HUES64 (cell line): ENCODE measurements around the gene PPTC7.
"Not testable (repeated sequence)": the region's sequence is repeated elsewhere in the genome, so short reads cannot be mapped to it uniquely, and the experiment has no call there.

Experiments used
- H3K27ac ChIP-seq: 2 replicates; pipeline ENCODE4 v1.7.0; 2013; ENCODE audit warnings: low read depth, low read length, inconsistent platforms
- H3K27me3 ChIP-seq: 2 replicates; pipeline ENCODE4 v1.6.1; 2013; ENCODE audit warnings: mild to moderate bottlenecking, low read length; ENCODE audit not compliant: insufficient read depth
- H3K36me3 ChIP-seq: 2 replicates; pipeline ENCODE4 v1.6.1; 2013; ENCODE audit warnings: mild to moderate bottlenecking, low read length; ENCODE audit not compliant: insufficient read depth
- H3K4me1 ChIP-seq: 2 replicates; pipeline ENCODE4 v1.6.1; 2013; ENCODE audit warnings: mild to moderate bottlenecking, low read length, moderate library complexity; ENCODE audit not compliant: insufficient read depth
- H3K4me3 ChIP-seq: 2 replicates; pipeline ENCODE4 v1.5.1; 2013; ENCODE audit warnings: mild to moderate bottlenecking, low read length, moderate library complexity
- H3K9ac ChIP-seq: 2 replicates; pipeline ENCODE4 v1.6.1; 2013; ENCODE audit warnings: mild to moderate bottlenecking, low read depth, low read length
- H3K9me3 ChIP-seq: 2 replicates; pipeline ENCODE4 v1.6.1; 2013; ENCODE audit warnings: low read depth, low read length; ENCODE audit not compliant: insufficient read depth
- WGBS: fragments of 150-250, 120-280 bp; methylation state at CpG from one replicate; pipeline ENCODE4 v1.1.7; 2013; ENCODE audit warnings: missing lambda C conversion rate; 5-methylcytosine and 5-hydroxymethylcytosine counted together

Gene PPTC7

DNA sequence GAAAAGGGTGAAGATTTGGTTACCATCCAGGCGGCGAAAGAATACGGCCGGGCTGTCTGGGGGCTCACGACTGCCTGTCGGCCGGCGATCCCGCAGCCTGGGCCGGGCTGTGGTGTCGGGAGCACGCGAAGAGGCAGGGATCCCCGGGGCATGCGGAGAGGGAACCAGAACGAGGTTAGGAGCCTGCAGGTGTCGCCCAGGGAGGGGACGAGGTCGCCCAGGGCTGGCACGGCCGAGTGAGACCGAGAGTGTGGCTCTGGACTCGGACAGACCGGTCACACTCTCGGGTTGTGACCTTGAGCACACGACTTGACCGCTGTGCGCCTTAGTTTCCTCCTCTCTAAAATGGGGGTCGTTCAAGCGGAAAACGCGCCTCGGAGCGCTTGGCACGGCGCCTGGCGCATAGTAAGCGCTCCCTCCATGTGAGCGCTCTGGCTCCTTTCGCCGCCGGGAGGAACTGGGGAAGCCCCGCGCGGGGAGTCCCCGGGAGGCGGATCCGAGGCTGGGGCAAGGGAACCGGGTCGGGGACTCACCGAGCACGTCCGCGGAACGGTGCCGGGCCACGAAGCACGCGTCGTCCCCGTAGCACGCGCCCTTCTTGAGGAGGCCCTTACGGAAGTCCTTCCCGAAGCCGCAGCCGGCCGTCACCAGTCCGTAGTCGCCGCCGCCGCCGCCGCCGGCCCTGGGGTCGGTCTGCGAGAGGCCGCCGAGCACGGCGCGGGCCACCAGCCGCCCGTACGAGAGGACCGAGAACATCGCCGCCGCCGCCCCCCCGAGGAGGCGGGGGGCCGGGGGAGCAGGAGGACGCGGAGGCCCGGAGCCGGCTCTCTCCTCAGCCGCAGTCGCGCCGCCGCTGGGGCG lies 612 bp downstream of the PPTC7 start:
- Histone ChIP-seq H3K27me3 (peaks cover 4% of the 10 kb centered on the region; the same call in 1 of the 2 replicates), H3K4me3 (peak overlapping the region; percentile 97), H3K9me3 (no peaks in the 10 kb centered on the region), H3K9ac (peak overlapping the region; percentile 91), H3K36me3 (no peaks in the 10 kb centered on the region), H3K4me1 (peaks cover 30% of the 10 kb centered on the region), H3K27ac (no peak overlapping the region; the same call in 1 of the 2 replicates)
- under 1% methylated on average over 104 of the region's 104 CpGs for WGBS

DNA sequence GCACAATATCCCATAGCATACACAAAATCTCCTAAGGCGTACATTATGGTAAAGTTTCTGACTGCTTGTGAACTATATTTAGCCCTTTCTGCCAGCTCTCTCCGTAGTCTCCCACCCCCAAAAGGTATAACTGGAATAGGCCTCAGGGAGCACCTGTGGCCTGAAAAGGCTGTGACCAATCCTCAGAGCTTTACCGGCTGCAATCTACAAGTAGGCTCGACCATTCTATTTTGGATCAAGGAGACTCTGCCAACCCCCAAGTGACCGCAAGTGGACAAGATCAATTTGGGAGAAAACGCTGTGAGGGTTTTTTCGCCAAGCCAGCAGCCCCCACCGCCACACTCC lies 1.2 kb downstream of the PPTC7 start:
- peaks cover 4% of the 10 kb centered on the region; the same call in 1 of the 2 replicates for H3K27me3 ChIP-seq
- peak overlapping the region; percentile 91 for H3K9ac ChIP-seq
- H3K36me3 ChIP-seq, result no peaks in the 10 kb centered on the region
- H3K4me1 ChIP-seq, result peaks cover 30% of the 10 kb centered on the region
- H3K9me3 ChIP-seq, result no peaks in the 10 kb centered on the region
- H3K4me3 ChIP-seq, result peak overlapping the region; percentile 97
- 11% methylated on average over 8 of the region's 8 CpGs for WGBS
- no peak overlapping the region for H3K27ac ChIP-seq

GRCh38 chr12:110579535-110580253 lies 3.4 kb downstream of the PPTC7 start:
- H3K27me3 ChIP-seq, result peaks cover 4% of the 10 kb centered on the region; the same call in 1 of the 2 replicates
- no peaks in the 10 kb centered on the region for H3K9me3 ChIP-seq
- 94% methylated on average over 15 of the region's 18 CpGs for WGBS
- no peak overlapping the region for H3K9ac ChIP-seq
- peaks cover 20% of the 10 kb centered on the region; the same call in 1 of the 2 replicates for H3K4me1 ChIP-seq
- H3K4me3 ChIP-seq, result no peak overlapping the region
- H3K27ac ChIP-seq, result no peak overlapping the region
- H3K36me3 ChIP-seq, result no peaks in the 10 kb centered on the region

DNA sequence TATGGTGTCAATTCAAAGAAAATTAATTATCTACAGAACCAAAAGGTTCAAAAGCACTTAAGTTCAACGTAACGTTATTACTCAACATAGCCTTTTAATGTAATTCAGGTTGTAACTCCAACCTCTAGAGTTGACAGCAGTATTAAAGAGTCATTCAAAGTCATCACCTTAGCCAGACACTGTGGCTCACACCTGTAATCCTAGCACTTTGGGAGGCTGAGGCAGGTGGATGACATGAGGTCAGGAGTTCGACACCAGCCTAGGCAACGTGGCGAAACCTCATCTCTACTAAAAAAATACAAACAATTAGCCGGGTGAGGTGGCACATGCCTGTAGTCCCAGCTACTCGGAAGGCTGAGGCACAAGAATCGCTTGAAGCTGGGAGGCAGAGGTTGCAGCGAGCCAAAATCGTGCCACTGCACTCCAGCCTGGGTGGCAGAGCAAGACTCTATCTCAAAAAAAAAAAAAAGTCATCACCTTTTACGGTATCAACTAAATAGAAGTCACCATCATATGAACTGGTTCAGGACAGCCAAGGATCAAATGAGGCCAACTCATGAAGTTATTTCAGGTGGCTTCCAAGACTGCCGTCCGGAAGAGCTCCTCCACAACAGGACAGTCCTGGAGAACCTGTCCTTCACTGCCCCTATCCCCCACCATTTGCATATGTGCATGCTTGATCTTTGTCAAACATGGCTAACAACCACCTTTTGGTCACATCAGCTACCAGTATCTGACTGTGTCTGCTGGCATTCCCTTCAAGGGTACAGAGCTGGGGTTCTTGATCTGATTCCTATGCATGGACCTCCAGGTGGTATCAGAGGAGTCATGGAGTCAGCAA lies 4.2 kb downstream of the PPTC7 start:
- no peaks in the 10 kb centered on the region for H3K9me3 ChIP-seq
- no peaks in the 10 kb centered on the region for H3K36me3 ChIP-seq
- H3K9ac ChIP-seq, result no peak overlapping the region
- H3K27me3 ChIP-seq, result peaks cover 4% of the 10 kb centered on the region; the same call in 1 of the 2 replicates
- H3K27ac ChIP-seq, result no peak overlapping the region
- peaks cover 20% of the 10 kb centered on the region; the same call in 1 of the 2 replicates for H3K4me1 ChIP-seq
- H3K4me3 ChIP-seq, result no peak overlapping the region
- 88% methylated on average over 13 of the region's 13 CpGs for WGBS

DNA sequence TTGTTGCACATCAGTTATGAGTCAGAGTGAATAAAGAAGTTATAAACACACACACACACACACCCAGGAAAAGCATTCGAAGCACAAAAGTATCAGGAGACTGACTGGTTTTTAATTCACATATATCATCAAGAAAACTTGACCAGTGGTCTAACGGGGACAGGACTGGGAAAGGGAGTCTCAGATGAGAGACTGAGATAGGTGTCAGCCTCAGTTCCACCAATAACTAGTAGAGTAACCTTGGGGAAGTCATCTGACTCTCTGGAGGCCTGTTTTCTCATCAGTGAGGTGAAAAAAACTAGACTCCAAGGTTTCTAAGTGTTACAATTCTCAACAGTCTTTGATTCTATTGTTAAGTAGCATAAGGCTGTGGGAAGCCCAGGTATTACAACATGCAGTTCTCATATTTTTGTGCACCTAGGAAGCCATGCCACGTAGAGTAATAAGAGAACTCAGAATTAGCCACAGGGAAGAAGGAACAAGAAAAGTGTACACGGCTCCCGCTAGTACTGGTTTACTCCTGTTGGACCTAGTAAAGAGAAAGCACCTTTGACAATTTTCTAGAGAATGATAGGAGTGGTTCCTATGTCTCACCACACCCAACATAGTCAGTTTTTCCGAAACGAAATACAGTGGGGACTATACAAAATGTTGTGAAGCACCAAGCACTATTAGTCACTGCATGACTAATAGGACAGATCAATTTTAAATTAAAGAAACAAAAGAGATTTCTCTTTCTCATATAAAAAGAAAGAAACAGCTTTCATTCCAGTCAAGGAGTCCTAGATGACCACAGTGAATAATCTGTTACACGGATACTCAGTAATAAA lies 5.0 kb downstream of the PPTC7 start:
- Histone ChIP-seq H3K9me3 (no peaks in the 10 kb centered on the region; the same call in 1 of the 2 replicates), H3K36me3 (no peaks in the 10 kb centered on the region), H3K4me3 (no peak overlapping the region), H3K27ac (no peak overlapping the region), H3K27me3 (peaks cover 4% of the 10 kb centered on the region; the same call in 1 of the 2 replicates), H3K4me1 (peaks cover 14% of the 10 kb centered on the region; the same call in 1 of the 2 replicates), H3K9ac (no peak overlapping the region)
- WGBS, result 93% methylated on average over 6 of the region's 8 CpGs

DNA sequence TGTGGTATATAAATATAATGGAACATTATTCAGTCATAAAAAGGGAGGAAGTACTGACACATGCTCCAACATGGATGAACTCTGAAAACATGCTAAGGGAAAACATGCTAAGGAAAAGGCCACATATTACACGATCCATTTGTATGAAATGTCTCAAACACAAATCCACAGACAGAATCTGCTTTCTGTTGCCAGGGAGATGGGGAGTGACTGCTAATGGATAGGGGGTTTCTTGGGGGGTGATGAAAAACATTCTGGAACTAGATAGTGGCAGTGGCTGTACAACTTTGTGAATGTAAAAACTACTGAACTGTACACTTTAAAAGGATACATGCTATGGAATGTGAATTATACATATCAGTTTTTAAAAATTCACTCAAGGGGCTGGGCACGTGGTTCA lies 6.6 kb downstream of the PPTC7 start:
- Histone ChIP-seq H3K36me3 (no peaks in the 10 kb centered on the region), H3K9ac (no peak overlapping the region), H3K27me3 (peaks cover under 1% of the 10 kb centered on the region; the same call in 1 of the 2 replicates), H3K4me1 (peaks cover 11% of the 10 kb centered on the region; the same call in 1 of the 2 replicates), H3K9me3 (peaks cover 10% of the 10 kb centered on the region), H3K4me3 (no peak overlapping the region), H3K27ac (no peak overlapping the region)
- WGBS, result 100% methylated on average over 1 of the region's 2 CpGs

DNA sequence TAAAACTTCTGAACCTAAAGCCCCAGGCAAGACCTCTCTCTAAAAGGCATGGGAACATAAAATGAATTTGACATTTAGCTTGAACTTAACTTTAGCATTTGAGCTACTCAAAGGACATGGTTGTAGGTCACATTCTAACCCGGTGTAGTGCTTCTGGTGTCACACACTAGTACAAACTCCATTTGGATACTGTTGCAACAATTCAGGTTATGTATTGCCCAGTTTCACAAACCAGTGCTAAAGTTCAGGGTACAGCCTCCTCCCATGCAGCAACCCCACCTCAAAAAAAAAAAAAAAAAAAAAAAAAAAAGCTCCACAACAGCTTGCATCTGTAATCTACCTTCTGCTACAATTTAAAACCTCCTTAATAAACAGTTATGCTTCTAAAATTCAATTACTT lies 7.8 kb downstream of the PPTC7 start:
- Histone ChIP-seq H3K4me3 (no peak overlapping the region), H3K36me3 (no peaks in the 10 kb centered on the region), H3K27me3 (no peaks in the 10 kb centered on the region), H3K9ac (no peak overlapping the region), H3K4me1 (peaks cover 8% of the 10 kb centered on the region; the same call in 1 of the 2 replicates), H3K9me3 (peaks cover 13% of the 10 kb centered on the region), H3K27ac (no peak overlapping the region)
- WGBS, result 86% methylated on average over 1 of the region's 1 CpG

DNA sequence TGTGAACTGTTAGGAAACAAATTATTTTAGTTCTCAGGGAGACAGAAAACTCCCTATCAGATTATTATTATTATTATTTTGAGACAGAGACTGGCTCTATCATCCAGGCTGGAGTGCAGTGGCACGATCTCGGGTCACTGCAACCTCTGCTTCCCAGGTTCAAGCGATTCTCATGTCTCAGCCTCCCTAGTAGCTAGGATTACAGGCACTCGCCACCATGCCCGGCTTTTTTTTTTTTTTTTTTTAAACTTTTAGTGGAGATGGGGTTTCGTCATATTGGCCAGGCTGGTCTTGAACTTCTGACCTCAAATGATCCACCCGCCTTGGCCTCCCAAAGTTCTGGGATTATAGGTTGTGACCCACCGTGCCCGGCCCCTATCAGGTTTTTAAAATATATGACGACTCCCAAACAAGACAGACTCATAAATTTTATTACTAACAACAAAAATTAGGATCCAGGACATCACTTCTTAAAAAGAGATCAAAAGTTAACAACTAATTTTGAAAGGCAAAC lies 8.3 kb downstream of the PPTC7 start:
- not testable (repeated sequence) for H3K4me1 ChIP-seq, H3K9ac ChIP-seq, H3K27me3 ChIP-seq, H3K27ac ChIP-seq, H3K36me3 ChIP-seq, H3K4me3 ChIP-seq
- peaks cover 15% of the 10 kb centered on the region for H3K9me3 ChIP-seq
- 94% methylated on average over 10 of the region's 10 CpGs for WGBS

GRCh38 chr12:110574044-110574443 lies 9.1 kb downstream of the PPTC7 start:
- no CpG with 5 or more reads among the region's 1 CpG for WGBS
- peaks cover 4% of the 10 kb centered on the region; the same call in 1 of the 2 replicates for H3K4me1 ChIP-seq

GRCh38 chr12:110570798-110571197 lies 12.3 kb downstream of the PPTC7 start:
- H3K9me3 ChIP-seq, result peaks cover 20% of the 10 kb centered on the region
- H3K36me3 ChIP-seq, H3K4me1 ChIP-seq, H3K4me3 ChIP-seq, H3K27ac ChIP-seq, H3K9ac ChIP-seq, H3K27me3 ChIP-seq: not testable (repeated sequence)
- WGBS, result 90% methylated on average over 16 of the region's 16 CpGs

More at GRCh38 chr12:110574044-110574443, 9.1 kb downstream of the PPTC7 start:
- Histone ChIP-seq H3K9ac (no peak overlapping the region), H3K9me3 (peaks cover 20% of the 10 kb centered on the region), H3K27ac (no peak overlapping the region), H3K4me3 (no peak overlapping the region), H3K36me3 (0 out of 2 replicates have a peak, but pooled peaks cover 3% of the 10 kb centered on the region), H3K27me3 (no peaks in the 10 kb centered on the region)
